H1 (cell line): Measurements from ENCODE around the gene SYNJ2BP. TPM values are rescaled to one million over a fixed set of nuclear protein-coding genes. Genes with fewer than 3 reads are reported as not detected.

Experiments
- CTCF ChIA-PET: fragments of 300-600 bp; sonication (Branson Sonifier 250); formaldehyde crosslinking; loops from one replicate; lab custom pipeline; 2021; ENCODE audit not compliant: partially characterized antibody; lab: Charles Lee
- POLR2A ChIA-PET: fragments of 300-600 bp; sonication (Branson Sonifier 250); formaldehyde crosslinking; loops from one replicate; lab custom pipeline; 2021; ENCODE audit warnings: inconsistent platforms; ENCODE audit not compliant: partially characterized antibody; lab: Charles Lee
- DNase-seq, 2 experiments: peaks; one replicate each; pipeline versions ENCODE4 v3.0.0 to v3.0.0-alpha.2; 2010 to 2022; ENCODE audit warnings: low spot score in 2 of 2, low read depth in 1 of 2, mixed read lengths in 1 of 2
- FAIRE-seq: peaks from 2 replicates; lab custom pipeline; 2011; peaks lifted over from hg19 to GRCh38; lab: Jason Lieb, UNC
- H2AFZ ChIP-seq: 2 replicates; pipeline ENCODE4 v1.8.1; 2012; ENCODE audit warnings: low read length, inconsistent platforms
- H2AK5ac ChIP-seq: 2 replicates; pipeline ENCODE4 v1.6.1; 2013; ENCODE audit warnings: low read depth, low read length
- H2BK120ac ChIP-seq: replicated peaks from 2 replicates; pipeline ENCODE3; 2013; ENCODE audit warnings: low read depth, low read length, inconsistent platforms
- H2BK12ac ChIP-seq: 2 replicates; pipeline ENCODE4 v1.6.1; 2013; ENCODE audit warnings: low read depth, low read length
- H2BK15ac ChIP-seq: 2 replicates; pipeline ENCODE4 v1.6.1; 2013; ENCODE audit warnings: low read length
- H2BK20ac ChIP-seq: 2 replicates; pipeline ENCODE4 v1.6.1; 2013; ENCODE audit warnings: low read length
- H2BK5ac ChIP-seq: 2 replicates; pipeline ENCODE4 v1.6.1; 2013; ENCODE audit warnings: low read depth, low read length
- H3K14ac ChIP-seq: 2 replicates; pipeline ENCODE4 v1.6.1; 2013; ENCODE audit warnings: inconsistent platforms; ENCODE audit not compliant: insufficient read length
- H3K18ac ChIP-seq: 2 replicates; pipeline ENCODE4 v1.6.1; 2013; ENCODE audit warnings: low read length; ENCODE audit errors: extremely low read depth
- H3K23ac ChIP-seq: 2 replicates; pipeline ENCODE4 v1.6.1; 2013; ENCODE audit warnings: inconsistent platforms; ENCODE audit not compliant: insufficient read length
- H3K23me2 ChIP-seq: 2 replicates; pipeline ENCODE4 v1.6.1; 2013; ENCODE audit warnings: low read depth, low read length
- H3K27ac ChIP-seq: 2 replicates; pipeline ENCODE4 v1.6.1; 2011; ENCODE audit warnings: low read depth, low read length, inconsistent platforms
- H3K27me3 ChIP-seq, 4 experiments: replicated peaks in 1 of 4; 1 replicate in 1 of 4; 2 replicates in 3 of 4; pipeline versions ENCODE4 v1.6.1 to v1.8.1; 2011 to 2013; ENCODE audit warnings: low read length in 3 of 4, mild to moderate bottlenecking in 3 of 4, inconsistent platforms in 2 of 4, mixed read lengths in 2 of 4, moderate library complexity in 1 of 4; ENCODE audit not compliant: control insufficient read depth in 3 of 4, insufficient read depth in 3 of 4; ENCODE audit errors: extremely low read depth in 1 of 4
- H3K36me3 ChIP-seq, 4 experiments: 2 replicates each; pipeline versions ENCODE4 v1.6.1 to v1.8.1; 2011 to 2013; ENCODE audit warnings: mild to moderate bottlenecking in 4 of 4, low read length in 3 of 4, moderate library complexity in 2 of 4, control low read depth in 1 of 4, inconsistent platforms in 1 of 4; ENCODE audit not compliant: insufficient read depth in 4 of 4, control insufficient read depth in 2 of 4
- H3K4ac ChIP-seq: replicated peaks from 2 replicates; pipeline ENCODE3; 2013; ENCODE audit warnings: low read length, low read depth, mixed read lengths, inconsistent platforms; ENCODE audit not compliant: insufficient read length
- H3K4me1 ChIP-seq, 4 experiments: replicated peaks in 1 of 4; 1 replicate in 1 of 4; 2 replicates in 3 of 4; pipeline versions ENCODE4 v1.6.1 to v1.8.1; 2011 to 2013; ENCODE audit warnings: low read length in 3 of 4, inconsistent platforms in 2 of 4, mixed read lengths in 1 of 4; ENCODE audit not compliant: insufficient read depth in 4 of 4, control insufficient read depth in 3 of 4
- H3K4me2 ChIP-seq, 2 experiments: 2 replicates each; pipeline versions ENCODE4 v1.6.1 to v1.8.1; 2011 to 2013; ENCODE audit warnings: low read depth in 2 of 2, low read length in 2 of 2, control low read depth in 1 of 2, inconsistent platforms in 1 of 2, mild to moderate bottlenecking in 1 of 2; ENCODE audit not compliant: insufficient read depth in 1 of 2
- H3K4me3 ChIP-seq, 4 experiments: fragments of 200-600, 300-600 bp in 1 of 4; sonication (generic), shearing (Covaris generic), sonication (Bioruptor Twin) in 1 of 4; 2 replicates each; pipeline versions ENCODE4 v1.5.1 to v1.8.1; 2011 to 2016; ENCODE audit warnings: low read length in 4 of 4, low read depth in 3 of 4, control low read depth in 2 of 4, inconsistent platforms in 2 of 4, mild to moderate bottlenecking in 2 of 4, mixed read lengths in 1 of 4, moderate library complexity in 1 of 4; ENCODE audit not compliant: insufficient read depth in 2 of 4; ENCODE audit errors: extremely low read depth in 1 of 4
- H3K56ac ChIP-seq: replicated peaks from 2 replicates; pipeline ENCODE3; 2013; ENCODE audit warnings: low read depth, mild to moderate bottlenecking, mixed read lengths, low read length, inconsistent platforms; ENCODE audit not compliant: insufficient read length
- H3K79me1 ChIP-seq: 2 replicates; pipeline ENCODE4 v1.6.1; 2013; ENCODE audit warnings: low read depth, low read length, control low read depth
- H3K79me2 ChIP-seq, 2 experiments: 2 replicates each; pipeline versions ENCODE4 v1.6.1 to v1.8.1; 2012 to 2013; ENCODE audit warnings: low read length in 2 of 2, mild to moderate bottlenecking in 2 of 2, inconsistent platforms in 1 of 2; ENCODE audit not compliant: insufficient read depth in 2 of 2, control insufficient read depth in 1 of 2
- H3K9ac ChIP-seq, 4 experiments: replicated peaks in 1 of 4; 1 replicate in 1 of 4; 2 replicates in 3 of 4; pipeline versions ENCODE4 v1.6.1 to v1.8.1; 2011 to 2013; ENCODE audit warnings: low read depth in 3 of 4, low read length in 3 of 4, control low read depth in 2 of 4, mild to moderate bottlenecking in 2 of 4, moderate library complexity in 2 of 4, inconsistent platforms in 1 of 4; ENCODE audit errors: extremely low read depth in 1 of 4
- H3K9me3 ChIP-seq, 2 experiments: 2 replicates each; pipeline versions ENCODE4 v1.6.1 to v1.8.1; 2012 to 2013; ENCODE audit warnings: mild to moderate bottlenecking in 2 of 2, moderate library complexity in 2 of 2, control low read depth in 1 of 2, inconsistent platforms in 1 of 2, low read depth in 1 of 2, low read length in 1 of 2, mixed read lengths in 1 of 2; ENCODE audit not compliant: insufficient read depth in 2 of 2
- H4K20me1 ChIP-seq, 2 experiments: replicated peaks in 1 of 2; 2 replicates each; pipeline versions ENCODE3 to v1.8.1; 2011 to 2013; ENCODE audit warnings: inconsistent platforms in 2 of 2, low read length in 2 of 2, mild to moderate bottlenecking in 1 of 2; ENCODE audit not compliant: insufficient read depth in 2 of 2, control insufficient read depth in 1 of 2
- H4K5ac ChIP-seq: 2 replicates; pipeline ENCODE4 v1.6.1; 2013; ENCODE audit warnings: low read length, low read depth, mixed read lengths, inconsistent platforms; ENCODE audit not compliant: insufficient read length
- H4K8ac ChIP-seq: 2 replicates; pipeline ENCODE4 v1.8.0; 2013; ENCODE audit warnings: mild to moderate bottlenecking, moderate library complexity, low read length, inconsistent platforms; ENCODE audit not compliant: insufficient read depth; ENCODE audit errors: extremely low read depth
- H4K91ac ChIP-seq: replicated peaks from 2 replicates; pipeline ENCODE3; 2013; ENCODE audit warnings: low read length, mixed read lengths, inconsistent platforms; ENCODE audit not compliant: insufficient read length
- CBX5 ChIP-seq: fragments of 300-800, 300-1000 bp; sonication (generic); IDR thresholded peaks from 2 replicates; pipeline ENCODE4 v1.7.1; 2016; ENCODE audit warnings: antibody characterized with exemption, low read length, low read depth
- CEBPB ChIP-seq: IDR thresholded peaks from 2 replicates; pipeline ENCODE4 v1.6.1; 2012; ENCODE audit warnings: low read depth, low read length
- CHD2 ChIP-seq: IDR thresholded peaks from 2 replicates; pipeline ENCODE4 v1.6.1; 2012; ENCODE audit warnings: low read length, improper control_type of control experiment
- EGR1 ChIP-seq: IDR thresholded peaks from 2 replicates; pipeline ENCODE4 v1.6.1; 2011; ENCODE audit warnings: low read depth, low read length, borderline replicate concordance
- GTF2F1 ChIP-seq: IDR thresholded peaks from 2 replicates; pipeline ENCODE4 v1.6.1; 2012; ENCODE audit warnings: low read depth, low read length, improper control_type of control experiment, borderline replicate concordance
- JUND ChIP-seq: IDR thresholded peaks from 2 replicates; pipeline ENCODE4 v1.6.1; 2011; ENCODE audit warnings: mild to moderate bottlenecking, improper control_type of control experiment, low read length
- KDM5A ChIP-seq: fragments of 200-600 bp; IDR thresholded peaks from 2 replicates; pipeline ENCODE4 v1.7.1; 2012; ENCODE audit warnings: mild to moderate bottlenecking, low read length, inconsistent platforms, mixed read lengths
- PHF8 ChIP-seq: fragments of 200-600 bp; sonication (generic); conservative IDR thresholded peaks from 2 replicates; pipeline ENCODE4 v1.7.1; 2012; ENCODE audit warnings: low read depth, mild to moderate bottlenecking, inconsistent platforms, low read length, moderate library complexity
- RAD21 ChIP-seq, 2 experiments: IDR thresholded peaks in 1 of 2; conservative IDR thresholded peaks in 1 of 2; 2 replicates each; pipeline ENCODE4 v1.6.1; 2011; ENCODE audit warnings: low read depth in 2 of 2, low read length in 2 of 2, improper control_type of control experiment in 1 of 2, inconsistent platforms in 1 of 2, mild to moderate bottlenecking in 1 of 2, moderate library complexity in 1 of 2
- RNF2 ChIP-seq: fragments of 200-900, 300-1000 bp; sonication (generic); IDR thresholded peaks from 2 replicates; pipeline ENCODE4 v1.7.1; 2016; ENCODE audit warnings: borderline replicate concordance, low read depth, mild to moderate bottlenecking, antibody characterized with exemption, low read length; ENCODE audit not compliant: poor library complexity, severe bottlenecking; ENCODE audit errors: missing control alignments
- SIN3A ChIP-seq, 2 experiments: IDR thresholded peaks in 1 of 2; conservative IDR thresholded peaks in 1 of 2; 2 replicates each; pipeline ENCODE4 v1.6.1; 2011 to 2012; ENCODE audit warnings: low read length in 2 of 2, improper control_type of control experiment in 1 of 2, low read depth in 1 of 2, mild to moderate bottlenecking in 1 of 2
- SP4 ChIP-seq: IDR thresholded peaks from 2 replicates; pipeline ENCODE4 v1.6.1; 2012; ENCODE audit warnings: low read length, inconsistent platforms
- TAF7 ChIP-seq: optimal IDR thresholded peaks from 2 replicates; pipeline ENCODE3; 2011; ENCODE audit warnings: low read depth, mild to moderate bottlenecking, inconsistent platforms, low read length, moderate library complexity, borderline replicate concordance
- TBP ChIP-seq: IDR thresholded peaks from 2 replicates; pipeline ENCODE4 v1.6.1; 2011; ENCODE audit warnings: low read depth, low read length, improper control_type of control experiment
- WGBS, 2 experiments: shearing (Covaris generic) in 1 of 2; methylation state at CpG; one replicate each; pipeline versions ENCODE4 v1.1.6 to v1.1.7; 2013 to 2015; ENCODE audit warnings: low lambda C conversion rate in 2 of 2, mixed read lengths in 2 of 2, inconsistent platforms in 1 of 2, low coverage in 1 of 2, missing lambda C conversion rate in 1 of 2; ENCODE audit not compliant: insufficient replicate concordance in 2 of 2, insufficient coverage in 1 of 2, insufficient read length in 1 of 2; ENCODE audit errors: extremely low coverage in 1 of 2, missing lambda C conversion rate in 1 of 2; 5-methylcytosine and 5-hydroxymethylcytosine counted together
- polyA plus RNA-seq, 7 experiments: library from polyadenylated mRNA; depleted of rRNA in 3 of 7; stranded (reverse) in 5 of 7; unstranded in 2 of 7; fragments of >200 nt in 5 of 7; fragments of 200-250 nt in 2 of 7; gene quantifications; 1 replicate in 5 of 7; 2 replicates in 1 of 7; 4 replicates in 1 of 7; pipeline versions ENCODE4 v1.2.1 to v1.2.3, GENCODE V29; 2011 to 2013; ENCODE audit warnings: missing spikeins in 2 of 7, mixed read lengths in 2 of 7
- total RNA-seq: library from RNA; stranded (reverse); fragmentation: NEBNext Ultra II Directional; extraction: Animal tissue kit (Norgen Biotek cat#: 25700); gene quantifications from 2 replicates; pipeline ENCODE4 v1.2.1, GENCODE V29; 2021

SYNJ2BP gene
- total and polyA plus RNA-seq, 2 of the 8 experiments (the other 6 are each of a cell fraction or from before 2014, with no cell fraction given) = 9.6 to 30.6 TPM

DNA sequence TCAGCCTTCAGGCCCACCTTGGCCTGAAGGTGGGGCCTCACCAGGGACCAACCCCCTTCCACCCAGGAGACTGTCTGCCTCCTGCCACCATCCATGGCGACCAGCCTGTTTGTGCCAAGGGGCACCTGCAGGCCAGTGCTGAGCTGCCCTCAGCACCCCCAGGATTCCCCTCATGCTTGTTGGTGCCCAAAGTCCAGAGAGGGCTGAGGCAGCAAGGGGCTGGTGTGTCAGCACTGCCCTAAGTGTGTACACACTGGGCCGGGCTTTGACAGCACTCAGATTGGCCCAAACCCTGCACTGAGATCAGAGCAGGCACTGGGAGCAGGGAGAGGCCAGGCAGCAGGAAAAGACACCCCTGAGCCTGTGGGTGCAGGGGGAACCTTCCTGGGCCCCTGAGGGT, 18.6 kb downstream of the SYNJ2BP start:
- Histone ChIP-seq H3K4ac (no peak overlapping the region), H2AK5ac (no peak overlapping the region), H3K36me3 (no peaks in the 10 kb centered on the region), H2BK15ac (no peak overlapping the region), H3K4me3 (no peak overlapping the region), H3K27ac (no peak overlapping the region), H4K8ac (no peak overlapping the region), H2AFZ (no peak overlapping the region), H3K27me3 (no peaks in the 10 kb centered on the region), H3K79me1 (peaks cover 3% of the 10 kb centered on the region; the same call in 1 of the 2 replicates), H2BK120ac (no peak overlapping the region), H3K23me2 (no peaks in the 10 kb centered on the region), H3K4me2 (no peak overlapping the region), H4K20me1 (no peaks in the 10 kb centered on the region), H3K9me3 (no peaks in the 10 kb centered on the region), H3K79me2 (peaks cover 0 to 23% of the 10 kb centered on the region in 2 experiments; a peak in 2 of 4 replicates), H2BK20ac (no peak overlapping the region), H4K5ac (no peak overlapping the region), H2BK5ac (peak overlapping the region; percentile 7; the same call in 1 of the 2 replicates), H2BK12ac (no peak overlapping the region), H3K14ac (no peak overlapping the region), H3K18ac (no peak overlapping the region), H3K56ac (no peak overlapping the region), H3K9ac (no peak overlapping the region), H3K23ac (no peak overlapping the region), H3K4me1 (peaks cover 0 to 9% (median 5%) of the 10 kb centered on the region in 4 experiments; a peak in 5 of 7 replicates), H4K91ac (no peak overlapping the region)
- FAIRE-seq = no peak
- DNase-seq = no peak
- 100% methylated on average over 2 of the region's 2 CpGs; no CpG with 5 or more reads in 1 of the 2 experiments for WGBS, 2 experiments
- ChIA-PET POLR2A (no interaction called here), CTCF (interaction anchor here (0.7 to 2.1 kb wide), 6 partner anchors 10 to 325 kb away, joined by 3 to 8 read pairs (median 4); no protein-coding TSS in a partner anchor)
- TF ChIP-seq TBP = no peak
- no peak for TF ChIP-seq JUND
- TF ChIP-seq KDM5A = no peak
- TF ChIP-seq CEBPB = no peak
- TF ChIP-seq CBX5 = no peak
- no peak for TF ChIP-seq EGR1
- TF ChIP-seq RAD21 (IDR thresholded peaks at IDR 0.05 in 1 of 2, conservative IDR thresholded peaks at IDR 0.05 in 1 of 2; ENCODE audit: low read depth in 2 of 2, low read length in 2 of 2) = no peak
- no peak for TF ChIP-seq TAF7
- no peak for TF ChIP-seq CHD2
- TF ChIP-seq SIN3A (conservative IDR thresholded peaks at IDR 0.05 in 1 of 2, IDR thresholded peaks at IDR 0.05 in 1 of 2; ENCODE audit: low read depth in 1 of 2, low read length in 2 of 2) = no peak
- TF ChIP-seq RNF2 = no peak
- no peak for TF ChIP-seq PHF8
- no peak for TF ChIP-seq SP4
- no peak for TF ChIP-seq GTF2F1
